Astrocyte (in vitro differentiated cells and primary cell): ENCODE data around the gene BCAN. TPM values are rescaled to one million over a fixed set of nuclear protein-coding genes. Genes with fewer than 3 reads are reported as not detected.
"Not testable (repeated sequence)": the region's sequence is repeated elsewhere in the genome, so short reads cannot be mapped to it uniquely, and the experiment has no call there.

Experiments used
- DNase-seq: peaks from one replicate; pipeline ENCODE4 v3.0.0-alpha.2; 2010; ENCODE audit warnings: low read depth
- FAIRE-seq: peaks from 2 replicates; lab custom pipeline; 2011; peaks lifted over from hg19 to GRCh38; lab: Jason Lieb, UNC
- H2AFZ ChIP-seq: 2 replicates; pipeline ENCODE4 v1.6.0; 2012; ENCODE audit warnings: low read depth, low read length, inconsistent platforms
- H3K27ac ChIP-seq: 2 replicates; pipeline ENCODE4 v1.5.1; 2011; ENCODE audit warnings: low read depth, low read length, inconsistent platforms
- H3K27me3 ChIP-seq: 2 replicates; pipeline ENCODE4 v1.6.0; 2011; ENCODE audit warnings: low read length, inconsistent platforms; ENCODE audit not compliant: insufficient read depth
- H3K36me3 ChIP-seq: 2 replicates; pipeline ENCODE4 v1.5.1; 2011; ENCODE audit warnings: low read length, inconsistent platforms; ENCODE audit not compliant: insufficient read depth
- H3K4me1 ChIP-seq: 2 replicates; pipeline ENCODE4 v1.5.1; 2011; ENCODE audit warnings: low read length, inconsistent platforms; ENCODE audit not compliant: insufficient read depth
- H3K4me2 ChIP-seq: 2 replicates; pipeline ENCODE4 v1.6.0; 2012; ENCODE audit warnings: low read length, inconsistent platforms
- H3K4me3 ChIP-seq: 2 replicates; pipeline ENCODE4 v1.5.1; 2011; ENCODE audit warnings: low read depth, mild to moderate bottlenecking, low read length, inconsistent platforms; ENCODE audit not compliant: insufficient read depth
- H3K79me2 ChIP-seq: 2 replicates; pipeline ENCODE4 v1.6.0; 2012; ENCODE audit warnings: mild to moderate bottlenecking, low read length, inconsistent platforms; ENCODE audit not compliant: insufficient read depth
- H3K9ac ChIP-seq: 2 replicates; pipeline ENCODE4 v1.6.0; 2012; ENCODE audit warnings: mild to moderate bottlenecking, low read length, inconsistent platforms
- H3K9me3 ChIP-seq: 2 replicates; pipeline ENCODE4 v1.5.1; 2012; ENCODE audit warnings: low read depth, mild to moderate bottlenecking, low read length, inconsistent platforms; ENCODE audit not compliant: insufficient read depth
- H4K20me1 ChIP-seq: 2 replicates; pipeline ENCODE4 v1.6.0; 2012; ENCODE audit warnings: low read length, inconsistent platforms; ENCODE audit not compliant: insufficient read depth
- H3K27ac Mint-ChIP-seq: one replicate; pipeline ENCODE4 v1.8.0; 2021; ENCODE audit warnings: mild to moderate bottlenecking, mixed read lengths; ENCODE audit not compliant: unreplicated experiment
- H3K27me3 Mint-ChIP-seq: one replicate; pipeline ENCODE4 v1.8.0; 2021; ENCODE audit warnings: low read depth, mixed read lengths; ENCODE audit not compliant: unreplicated experiment
- H3K36me3 Mint-ChIP-seq: one replicate; pipeline ENCODE4 v1.8.0; 2021; ENCODE audit warnings: low read depth, mixed read lengths; ENCODE audit not compliant: unreplicated experiment
- H3K4me1 Mint-ChIP-seq: one replicate; pipeline ENCODE4 v1.8.0; 2021; ENCODE audit warnings: low read depth, mixed read lengths; ENCODE audit not compliant: unreplicated experiment
- H3K4me3 Mint-ChIP-seq: one replicate; pipeline ENCODE4 v1.8.0; 2021; ENCODE audit warnings: mild to moderate bottlenecking, moderate library complexity, mixed read lengths; ENCODE audit not compliant: unreplicated experiment
- H3K9me3 Mint-ChIP-seq: one replicate; pipeline ENCODE4 v1.8.0; 2021; ENCODE audit warnings: mild to moderate bottlenecking, mixed read lengths; ENCODE audit not compliant: unreplicated experiment
- EZH2 ChIP-seq: IDR thresholded peaks from 2 replicates; pipeline ENCODE4 v1.6.1; 2012; ENCODE audit warnings: mild to moderate bottlenecking, low read length, inconsistent platforms; ENCODE audit not compliant: insufficient read depth
- total RNA-seq: library from RNA; stranded (reverse); gene quantifications from 2 replicates; pipeline ENCODE4 v1.2.1, GENCODE V29; 2021
- TF ChIP-seq, protein P1 (sequence below): IDR thresholded peaks from 2 replicates; pipeline ENCODE4 v1.5.1; 2011; ENCODE audit warnings: low read depth, mild to moderate bottlenecking, inconsistent platforms, low read length, moderate library complexity; ENCODE audit not compliant: insufficient read depth

Gene BCAN
- total RNA-seq, 1 donor from 2014 or later, result 0.41 TPM

DNA sequence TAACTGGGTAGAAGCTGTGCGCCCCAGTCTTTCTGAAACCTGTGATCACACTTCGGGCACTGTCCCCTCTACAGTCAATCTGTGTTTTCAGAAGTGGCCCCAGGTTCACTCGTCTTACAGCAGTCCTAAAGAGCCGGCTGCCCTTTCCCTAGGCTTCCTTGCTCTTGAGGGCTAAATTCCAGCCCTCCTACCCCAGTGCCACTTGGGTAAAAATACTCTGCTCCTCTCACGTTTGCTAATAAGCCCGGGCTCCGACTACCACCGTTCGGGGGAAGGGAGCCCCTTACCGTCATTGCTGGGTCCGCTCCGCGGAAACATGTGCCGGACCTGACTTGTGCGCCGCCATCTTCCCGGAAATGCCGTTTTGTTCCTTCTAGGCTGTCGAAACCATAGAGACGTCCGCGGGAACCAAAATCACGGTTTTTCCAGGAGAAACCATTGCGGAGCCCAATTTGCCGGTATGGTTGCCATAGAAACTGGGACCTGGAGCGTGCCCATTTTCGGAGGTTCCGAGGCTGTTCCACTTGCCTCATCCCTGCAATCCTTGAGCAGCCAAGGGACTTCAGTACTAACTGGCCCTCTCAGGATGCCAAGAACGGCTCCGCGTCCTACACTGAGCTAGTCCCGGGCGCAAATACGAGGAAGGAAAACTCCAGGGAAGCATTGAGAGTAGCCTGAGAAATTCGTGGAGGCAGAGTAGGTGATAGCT is 40.6 kb upstream of the BCAN start, which contains the start of gene GPATCH4:
GPATCH4 (minus strand) TSS at position 358 of the 709 bp plus-strand sequence.
- Mint-ChIP-seq H3K4me3 (peak within 1 kb of the TSS; percentile 100), H3K4me1 (peaks cover 8% of the 10 kb centered on the region), H3K27ac (peak within 1 kb of the TSS; percentile 99), H3K9me3 (no peaks in the 10 kb centered on the region), H3K36me3 (peaks cover 14% of the 10 kb centered on the region), H3K27me3 (no peaks in the 10 kb centered on the region)
- H3K27me3 ChIP-seq, result no peaks in the 10 kb centered on the region
- no peaks in the 10 kb centered on the region for H3K9me3 ChIP-seq
- H3K36me3 ChIP-seq, result peaks cover 25% of the 10 kb centered on the region
- peak within 1 kb of the TSS; percentile 91 for H2AFZ ChIP-seq
- peaks cover 20% of the 10 kb centered on the region for H4K20me1 ChIP-seq
- peaks cover 8% of the 10 kb centered on the region for H3K4me1 ChIP-seq
- peak within 1 kb of the TSS; percentile 96 for H3K4me3 ChIP-seq
- H3K4me2 ChIP-seq, result peak within 1 kb of the TSS; percentile 87
- DNase-seq, result peak; percentile 88
- no peak for FAIRE-seq
- H3K27ac ChIP-seq, result peak within 1 kb of the TSS; percentile 67
- TF ChIP-seq EZH2, result no peak
- TF ChIP-seq, protein P1, sequence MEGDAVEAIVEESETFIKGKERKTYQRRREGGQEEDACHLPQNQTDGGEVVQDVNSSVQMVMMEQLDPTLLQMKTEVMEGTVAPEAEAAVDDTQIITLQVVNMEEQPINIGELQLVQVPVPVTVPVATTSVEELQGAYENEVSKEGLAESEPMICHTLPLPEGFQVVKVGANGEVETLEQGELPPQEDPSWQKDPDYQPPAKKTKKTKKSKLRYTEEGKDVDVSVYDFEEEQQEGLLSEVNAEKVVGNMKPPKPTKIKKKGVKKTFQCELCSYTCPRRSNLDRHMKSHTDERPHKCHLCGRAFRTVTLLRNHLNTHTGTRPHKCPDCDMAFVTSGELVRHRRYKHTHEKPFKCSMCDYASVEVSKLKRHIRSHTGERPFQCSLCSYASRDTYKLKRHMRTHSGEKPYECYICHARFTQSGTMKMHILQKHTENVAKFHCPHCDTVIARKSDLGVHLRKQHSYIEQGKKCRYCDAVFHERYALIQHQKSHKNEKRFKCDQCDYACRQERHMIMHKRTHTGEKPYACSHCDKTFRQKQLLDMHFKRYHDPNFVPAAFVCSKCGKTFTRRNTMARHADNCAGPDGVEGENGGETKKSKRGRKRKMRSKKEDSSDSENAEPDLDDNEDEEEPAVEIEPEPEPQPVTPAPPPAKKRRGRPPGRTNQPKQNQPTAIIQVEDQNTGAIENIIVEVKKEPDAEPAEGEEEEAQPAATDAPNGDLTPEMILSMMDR, result no peak
- peaks cover 32% of the 10 kb centered on the region for H3K79me2 ChIP-seq
- peak within 1 kb of the TSS; percentile 91 for H3K9ac ChIP-seq

DNA sequence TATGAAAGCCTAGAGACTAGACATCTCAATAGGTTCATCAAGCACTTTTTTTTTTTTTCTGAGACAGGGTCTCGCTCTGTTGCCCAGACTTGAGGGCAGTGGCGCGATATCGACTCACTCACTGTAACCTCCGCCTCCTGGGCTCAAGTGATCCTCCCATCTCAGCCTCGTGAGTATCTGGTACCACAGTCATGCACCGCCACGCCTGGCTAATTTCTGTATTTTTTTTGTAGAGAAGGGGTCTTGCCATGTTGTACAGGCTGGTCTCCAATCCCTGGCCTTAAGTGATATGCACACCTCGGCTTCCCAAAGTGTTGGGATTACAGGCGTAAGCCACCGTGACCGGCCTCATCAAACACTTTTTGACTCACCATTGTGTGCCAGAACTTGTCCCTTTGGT is 40.0 kb upstream of the BCAN start:
- Mint-ChIP-seq H3K27me3 (no peaks in the 10 kb centered on the region), H3K4me3 (peak overlapping the region; percentile 100), H3K36me3 (peaks cover 13% of the 10 kb centered on the region), H3K27ac (peak overlapping the region; percentile 99), H3K9me3 (no peaks in the 10 kb centered on the region), H3K4me1 (peaks cover 8% of the 10 kb centered on the region)
- H3K79me2 ChIP-seq, result peaks cover 32% of the 10 kb centered on the region
- peak overlapping the region; percentile 96 for H3K4me3 ChIP-seq
- H3K9me3 ChIP-seq, result no peaks in the 10 kb centered on the region
- H3K4me1 ChIP-seq, result peaks cover 8% of the 10 kb centered on the region
- peak overlapping the region; percentile 87 for H3K4me2 ChIP-seq
- H3K27ac ChIP-seq, result peak overlapping the region; percentile 67
- no peak for TF ChIP-seq EZH2
- TF ChIP-seq, protein P1, result no peak
- no peaks in the 10 kb centered on the region for H3K27me3 ChIP-seq
- peak overlapping the region; percentile 91 for H3K9ac ChIP-seq
- peaks cover 19% of the 10 kb centered on the region for H3K36me3 ChIP-seq
- H4K20me1 ChIP-seq, result peaks cover 14% of the 10 kb centered on the region
- peak overlapping the region; percentile 91 for H2AFZ ChIP-seq
- FAIRE-seq (no peak), DNase-seq (no peak)

DNA sequence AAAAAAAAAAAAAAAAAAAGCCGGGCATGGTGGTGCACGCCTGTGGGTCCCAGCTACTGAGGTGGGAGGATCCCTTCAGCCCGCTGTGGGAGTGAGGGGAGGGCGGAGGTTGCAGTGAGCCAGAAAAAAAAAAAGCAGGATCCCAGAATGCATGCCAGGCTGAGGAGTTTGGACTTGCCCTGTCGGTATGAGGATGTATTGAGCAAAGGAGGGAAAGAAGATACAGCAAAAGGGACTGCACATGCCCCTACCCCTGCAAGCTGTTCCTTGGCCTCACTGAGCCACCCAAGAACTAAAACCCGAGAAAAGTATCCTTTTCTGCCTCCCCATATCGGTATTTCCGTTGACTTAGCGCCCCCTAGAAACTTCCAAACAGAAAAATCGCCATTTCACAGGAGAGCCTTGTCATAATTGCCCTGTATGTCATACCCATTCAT is 39.3 kb upstream of the BCAN start:
- Mint-ChIP-seq H3K4me3 (no peak overlapping the region), H3K27me3 (no peaks in the 10 kb centered on the region), H3K9me3 (no peaks in the 10 kb centered on the region), H3K36me3 (peaks cover 8% of the 10 kb centered on the region), H3K4me1 (peaks cover 8% of the 10 kb centered on the region), H3K27ac (no peak overlapping the region)
- TF ChIP-seq, protein P1, result peak; percentile 13
- TF ChIP-seq EZH2, result no peak
- Histone ChIP-seq H3K9me3 (no peaks in the 10 kb centered on the region), H3K9ac (no peak overlapping the region), H3K27ac (no peak overlapping the region), H3K4me3 (no peak overlapping the region), H3K36me3 (peaks cover 12% of the 10 kb centered on the region), H4K20me1 (peaks cover 13% of the 10 kb centered on the region), H3K4me1 (peaks cover 8% of the 10 kb centered on the region), H2AFZ (no peak overlapping the region), H3K4me2 (peak overlapping the region; percentile 8), H3K79me2 (peaks cover 30% of the 10 kb centered on the region), H3K27me3 (no peaks in the 10 kb centered on the region)
- DNase-seq, result no peak
- no peak for FAIRE-seq

DNA sequence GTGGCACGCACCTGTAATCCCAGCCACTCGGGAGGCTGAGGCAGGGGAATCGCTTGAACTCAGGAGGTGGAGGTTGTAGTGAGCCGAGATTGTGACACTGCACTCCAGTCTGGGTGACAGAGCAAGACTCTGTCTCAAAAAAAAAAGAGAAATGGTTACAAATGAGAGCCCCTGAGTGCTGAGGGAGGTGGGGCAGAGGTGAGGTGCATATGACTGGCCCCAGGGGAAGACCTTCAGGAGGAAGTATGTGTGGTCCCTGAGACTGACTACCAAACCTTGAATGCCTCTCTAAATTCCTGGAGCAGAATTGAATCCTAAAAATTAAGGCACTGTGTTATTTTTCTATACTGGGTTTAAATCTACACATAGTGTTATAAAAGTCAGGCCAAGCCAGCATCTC is 34.6 kb upstream of the BCAN start:
- not testable (repeated sequence) for H3K27me3 Mint-ChIP-seq, H3K9ac ChIP-seq, H4K20me1 ChIP-seq, H3K4me3 Mint-ChIP-seq, H3K4me1 ChIP-seq, H3K4me3 ChIP-seq, H3K36me3 Mint-ChIP-seq, H3K27ac ChIP-seq, H2AFZ ChIP-seq, H3K4me1 Mint-ChIP-seq, H3K27me3 ChIP-seq, H3K9me3 Mint-ChIP-seq, H3K79me2 ChIP-seq, H3K9me3 ChIP-seq, H3K27ac Mint-ChIP-seq, DNase-seq, H3K36me3 ChIP-seq, FAIRE-seq, H3K4me2 ChIP-seq
